Stimulated activated CD4-positive, alpha-beta T cell treated with anti-CD3 and anti-CD28 coated beads, Interleukin-4, amount 100 ng/mL, for 4 hours (primary cell): ENCODE measurements around the gene KIF5A.

Source experiments
- DNase-seq, 2 experiments: peaks; one replicate each; pipeline ENCODE4 v3.0.0-alpha.2; 2020

The KIF5A gene

DNA sequence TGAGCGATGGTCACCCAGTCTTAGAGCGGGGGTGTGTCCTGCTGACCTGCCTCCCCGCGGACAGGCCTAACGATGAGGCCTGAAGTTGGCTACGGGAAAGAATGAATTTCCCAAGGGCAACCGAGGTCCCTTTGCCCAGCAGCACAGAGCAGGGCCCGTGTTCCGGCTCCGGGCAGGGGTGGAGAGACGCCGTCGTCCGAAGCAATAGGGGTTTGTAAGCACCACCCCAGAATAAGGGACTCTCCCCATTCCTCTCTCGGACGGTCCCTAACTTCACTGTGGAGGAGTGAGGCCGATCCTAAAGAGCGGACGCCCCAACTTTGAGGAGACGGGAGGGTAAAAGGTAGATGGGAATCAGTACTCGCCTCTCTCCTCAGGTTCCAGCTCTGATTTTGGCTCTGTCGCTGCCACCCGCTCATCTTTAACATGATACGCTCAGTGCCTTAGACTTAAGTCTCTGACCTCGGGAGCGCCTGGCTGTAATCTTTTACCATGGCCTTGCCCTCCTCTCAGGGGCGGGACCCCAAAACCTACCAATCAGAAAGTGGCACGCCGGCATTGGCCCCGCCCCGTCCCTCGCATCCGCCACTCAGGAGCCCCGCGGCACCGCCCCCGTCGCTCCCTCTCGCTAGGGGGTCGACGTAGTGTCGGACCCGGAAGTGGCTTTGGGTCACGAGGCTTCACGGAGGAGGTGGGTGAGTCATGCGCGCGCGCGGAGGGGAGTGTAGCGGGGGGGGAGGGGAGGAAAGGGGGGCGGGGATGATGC is 29.6 kb upstream of the KIF5A start, which contains the start of gene DDIT3:
TSS of gene DDIT3 (minus strand) at position 462 of the 766 bp plus-strand sequence. CDS start 3,108 bp downstream, outside the sequence.
- DNase-seq = peak; percentile 99 to 100

DNA sequence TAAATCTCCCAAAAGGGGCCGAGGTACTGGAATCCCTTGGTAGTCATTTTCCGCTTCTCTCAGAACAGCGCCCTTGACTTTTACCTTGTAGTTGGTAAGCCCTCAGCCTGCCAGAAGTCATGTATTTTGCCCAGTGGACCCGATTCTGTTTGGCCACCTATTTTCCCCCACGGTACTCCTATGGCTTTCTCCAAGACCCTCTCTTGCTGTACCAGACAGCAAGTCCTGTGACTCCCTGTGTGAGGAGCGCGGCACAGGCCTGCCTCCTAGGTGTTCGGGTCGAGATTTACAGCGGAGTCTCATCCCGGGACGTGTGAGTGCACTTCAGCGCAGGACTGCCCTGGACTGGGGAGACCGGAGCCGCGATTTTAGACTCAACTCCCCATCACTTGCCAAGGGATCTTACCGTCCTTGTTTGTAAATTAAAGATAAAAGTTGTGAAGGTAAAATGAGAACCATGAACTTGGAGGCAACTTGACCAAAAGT is 28.3 kb upstream of the KIF5A start:
- no peak for DNase-seq

DNA sequence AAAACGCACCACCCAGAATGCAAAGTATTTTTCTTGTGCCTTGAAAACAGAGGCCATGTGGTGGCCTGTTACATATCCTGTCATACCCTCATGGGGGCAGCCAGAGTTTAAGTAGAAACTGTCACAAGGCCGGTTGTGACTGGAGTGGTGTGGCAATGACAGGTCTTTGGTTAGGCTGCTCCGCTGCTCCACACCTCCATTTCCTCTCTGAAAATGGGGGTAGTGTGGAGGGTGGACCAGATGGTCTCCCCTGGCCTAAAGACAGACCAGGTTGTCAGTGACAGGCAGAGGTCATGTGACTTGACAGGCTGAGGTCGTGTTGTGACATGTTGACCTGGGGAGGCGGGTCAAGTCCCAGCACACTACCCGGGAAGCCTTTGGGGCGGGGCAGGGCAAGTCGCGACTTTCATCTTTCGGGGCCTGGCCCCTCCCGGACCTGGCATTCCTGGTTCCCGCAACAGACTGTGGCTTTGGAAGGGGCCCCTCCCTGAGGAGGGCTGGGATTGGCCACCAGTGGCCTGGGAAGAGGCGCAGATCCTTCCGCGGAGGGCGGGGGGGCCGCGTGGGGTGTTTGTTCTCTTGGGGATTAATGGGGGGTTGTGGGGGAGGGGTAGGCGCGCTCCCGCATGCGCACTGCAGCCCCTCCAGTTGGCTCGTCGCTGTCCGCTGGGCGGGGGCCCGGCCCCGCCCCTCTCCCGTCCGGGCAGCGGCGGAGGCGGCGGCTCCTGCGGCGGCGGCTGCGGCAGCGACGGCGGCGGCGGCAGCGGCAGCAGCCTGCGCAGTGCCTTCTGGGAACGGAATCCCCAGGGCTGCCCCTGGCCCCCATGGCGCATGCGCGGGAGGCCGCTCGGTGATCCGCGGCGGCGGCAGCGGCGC is 27.6 kb upstream of the KIF5A start, which contains the start of gene MBD6:
TSS of gene MBD6 (plus strand) at position 814 of the 876 bp plus-strand sequence. CDS start 1,480 bp downstream, outside the sequence.
- peak; percentile 87 for DNase-seq

DNA sequence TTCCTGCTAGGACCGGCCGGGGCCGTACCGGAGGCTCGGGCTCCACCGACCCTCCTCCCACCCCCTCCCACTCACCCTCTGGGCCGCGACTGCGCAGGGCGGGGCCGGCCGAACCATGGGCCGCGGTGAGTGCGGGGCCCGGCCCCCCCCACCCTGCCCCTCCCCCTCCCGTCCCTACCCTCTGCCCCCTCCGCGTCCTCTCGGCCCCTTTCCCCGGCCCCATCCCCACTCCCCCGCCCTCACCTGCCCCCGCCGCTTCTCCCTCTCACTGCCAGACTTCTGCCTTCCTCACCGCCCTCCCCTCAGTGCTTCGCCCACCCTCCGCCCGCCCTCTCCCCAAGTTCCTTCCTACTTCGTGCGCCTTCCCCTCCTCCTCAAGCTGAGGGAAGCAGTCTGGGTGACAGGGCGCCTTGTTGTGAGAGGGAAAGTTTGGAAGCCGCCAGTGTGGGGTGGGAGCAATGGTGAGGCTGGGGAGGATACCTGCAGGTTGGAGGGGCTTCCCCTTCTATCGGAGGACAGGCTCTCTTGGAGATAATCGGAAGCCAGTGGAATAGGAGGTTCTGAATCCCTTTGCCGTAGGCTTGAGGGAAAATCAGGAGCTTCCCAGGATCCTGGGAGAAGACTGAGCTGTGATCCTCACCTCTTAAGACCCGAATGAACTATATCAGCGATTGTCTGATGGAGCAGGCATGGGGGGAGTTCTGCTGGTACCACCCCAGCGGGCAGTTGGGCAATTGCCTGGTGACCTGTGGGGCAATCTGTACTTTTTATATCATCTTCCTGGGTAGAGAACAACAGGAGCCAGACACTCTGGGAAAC is 26.7 kb upstream of the KIF5A start:
- DNase-seq = peak in 1 of 2 experiments; percentile 64

DNA sequence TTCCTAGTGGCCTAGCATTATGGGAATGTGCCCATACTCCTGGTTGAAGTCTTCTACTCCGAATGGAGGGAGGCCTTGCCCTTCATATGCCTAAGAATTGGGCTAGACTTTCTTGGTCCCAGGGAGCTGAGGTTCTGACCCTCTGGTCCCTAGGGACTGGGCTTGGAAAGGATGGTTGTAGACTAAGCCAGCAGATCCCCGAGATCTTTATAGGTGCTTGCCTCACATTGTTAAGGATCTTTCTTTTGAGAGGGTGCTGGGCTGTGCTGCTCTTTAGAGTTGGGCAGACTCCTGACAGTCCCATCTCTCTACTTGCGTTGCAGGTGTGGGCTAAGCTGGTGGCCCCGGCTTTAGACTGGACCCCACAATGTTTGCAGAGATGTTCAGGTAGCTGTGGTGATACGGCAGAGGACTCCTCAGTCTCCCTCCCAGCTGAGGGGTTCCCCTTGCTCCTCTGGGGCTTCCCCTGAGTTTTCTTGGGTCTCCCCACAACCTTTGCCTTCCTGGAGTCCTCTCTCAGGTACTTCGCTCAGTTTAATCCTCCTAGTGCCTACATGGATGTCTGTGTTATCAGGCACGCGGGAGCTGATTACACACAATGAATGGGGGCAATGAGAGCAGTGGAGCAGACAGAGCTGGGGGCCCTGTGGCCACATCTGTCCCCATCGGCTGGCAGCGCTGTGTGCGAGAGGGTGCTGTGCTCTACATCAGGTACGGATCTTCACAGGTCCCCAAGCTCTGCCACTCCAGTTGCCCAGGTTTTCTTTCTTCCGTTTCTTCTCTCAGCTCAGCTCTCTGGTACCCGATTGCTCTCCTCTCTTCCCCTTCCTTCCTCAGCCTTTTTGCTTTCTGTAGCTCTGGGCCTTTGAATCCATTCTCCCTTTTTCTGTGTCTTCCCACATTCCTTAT is 25.9 kb upstream of the KIF5A start:
- DNase-seq = no peak

DNA sequence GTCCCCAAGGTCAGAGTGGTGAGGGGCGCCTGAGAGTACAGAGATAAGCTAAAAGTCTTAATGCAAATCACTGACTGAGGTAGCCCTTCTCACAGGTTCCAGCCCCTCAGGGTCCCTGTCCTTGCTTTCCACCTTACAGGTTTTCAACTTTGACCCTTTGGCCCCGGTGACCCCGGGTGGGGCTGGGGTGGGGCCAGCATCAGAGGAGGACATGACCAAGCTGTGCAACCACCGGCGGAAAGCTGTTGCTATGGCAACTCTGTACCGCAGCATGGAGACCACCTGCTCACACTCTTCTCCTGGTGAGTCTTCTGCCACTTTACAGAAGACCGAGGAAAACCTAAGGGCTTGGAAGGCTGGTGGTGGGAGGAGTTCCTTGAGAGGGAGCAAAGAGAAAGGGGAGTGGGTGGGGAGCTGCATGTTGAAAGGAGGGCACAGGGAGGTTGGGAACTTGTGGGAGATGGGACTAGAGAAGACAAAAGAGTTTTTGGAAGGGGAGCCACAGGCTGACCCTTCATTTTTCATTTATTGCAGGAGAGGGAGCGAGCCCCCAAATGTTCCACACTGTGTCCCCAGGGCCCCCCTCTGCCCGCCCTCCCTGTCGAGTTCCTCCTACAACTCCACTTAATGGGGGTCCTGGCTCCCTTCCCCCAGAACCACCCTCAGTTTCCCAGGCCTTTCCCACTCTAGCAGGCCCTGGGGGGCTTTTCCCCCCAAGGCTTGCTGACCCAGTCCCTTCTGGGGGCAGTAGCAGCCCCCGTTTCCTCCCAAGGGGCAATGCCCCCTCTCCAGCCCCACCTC is 24.8 kb upstream of the KIF5A start:
- DNase-seq = no peak

DNA sequence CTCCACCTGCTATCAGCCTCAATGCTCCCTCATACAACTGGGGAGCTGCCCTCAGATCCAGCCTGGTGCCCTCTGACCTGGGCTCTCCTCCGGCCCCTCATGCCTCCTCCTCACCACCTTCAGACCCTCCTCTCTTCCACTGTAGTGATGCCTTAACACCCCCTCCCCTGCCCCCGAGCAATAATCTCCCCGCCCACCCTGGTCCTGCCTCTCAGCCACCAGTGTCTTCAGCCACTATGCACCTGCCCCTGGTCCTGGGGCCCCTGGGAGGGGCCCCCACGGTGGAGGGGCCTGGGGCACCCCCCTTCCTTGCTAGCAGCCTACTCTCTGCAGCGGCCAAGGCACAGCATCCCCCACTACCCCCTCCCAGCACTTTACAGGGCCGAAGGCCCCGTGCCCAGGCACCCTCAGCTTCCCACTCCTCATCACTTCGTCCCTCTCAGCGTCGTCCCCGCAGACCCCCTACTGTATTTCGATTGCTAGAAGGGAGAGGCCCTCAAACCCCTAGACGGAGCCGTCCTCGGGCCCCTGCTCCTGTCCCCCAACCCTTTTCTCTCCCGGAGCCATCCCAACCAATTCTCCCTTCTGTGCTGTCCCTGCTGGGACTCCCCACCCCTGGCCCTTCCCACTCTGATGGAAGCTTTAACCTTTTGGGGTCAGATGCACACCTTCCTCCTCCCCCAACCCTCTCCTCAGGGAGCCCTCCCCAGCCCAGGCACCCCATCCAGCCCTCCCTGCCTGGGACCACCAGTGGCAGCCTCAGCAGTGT is 24.0 kb upstream of the KIF5A start:
- DNase-seq = no peak

DNA sequence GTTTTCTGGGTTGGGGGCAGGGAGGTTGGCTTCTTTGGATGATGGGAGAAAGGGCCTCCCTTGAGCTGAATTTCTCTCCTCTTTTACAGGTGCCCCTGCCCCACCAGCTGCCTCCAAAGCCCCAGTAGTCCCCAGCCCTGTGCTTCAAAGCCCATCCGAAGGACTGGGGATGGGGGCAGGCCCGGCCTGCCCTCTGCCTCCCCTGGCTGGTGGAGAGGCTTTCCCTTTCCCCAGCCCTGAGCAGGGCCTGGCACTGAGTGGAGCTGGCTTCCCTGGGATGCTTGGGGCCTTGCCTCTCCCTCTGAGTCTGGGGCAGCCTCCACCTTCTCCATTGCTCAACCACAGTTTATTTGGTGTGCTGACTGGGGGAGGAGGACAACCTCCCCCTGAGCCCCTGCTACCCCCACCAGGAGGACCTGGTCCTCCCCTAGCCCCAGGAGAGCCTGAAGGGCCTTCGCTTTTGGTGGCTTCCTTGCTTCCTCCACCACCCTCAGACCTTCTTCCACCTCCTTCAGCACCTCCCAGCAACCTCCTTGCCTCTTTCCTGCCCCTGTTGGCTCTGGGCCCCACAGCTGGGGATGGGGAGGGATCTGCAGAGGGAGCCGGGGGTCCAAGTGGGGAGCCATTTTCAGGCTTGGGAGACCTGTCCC is 23.2 kb upstream of the KIF5A start:
- no peak for DNase-seq

DNA sequence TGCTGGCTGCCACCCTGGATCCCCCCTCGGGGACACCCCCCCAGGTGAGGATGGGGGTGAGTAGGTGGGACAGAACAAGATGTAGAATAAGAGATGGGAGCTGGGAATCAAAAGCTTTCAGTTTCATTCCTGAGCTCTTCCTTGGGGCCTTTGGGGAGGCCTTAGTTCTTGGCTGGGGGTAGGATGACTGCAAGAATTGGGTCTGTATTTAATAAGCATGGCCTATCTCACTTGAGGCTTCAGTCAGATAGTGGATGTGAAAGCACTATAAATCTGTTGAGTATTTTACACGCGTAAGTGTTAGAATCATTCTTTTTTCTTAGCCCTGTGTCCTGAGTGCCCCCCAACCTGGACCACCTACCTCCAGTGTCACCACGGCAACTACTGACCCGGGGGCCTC is 22.7 kb upstream of the KIF5A start:
- DNase-seq = no peak

DNA sequence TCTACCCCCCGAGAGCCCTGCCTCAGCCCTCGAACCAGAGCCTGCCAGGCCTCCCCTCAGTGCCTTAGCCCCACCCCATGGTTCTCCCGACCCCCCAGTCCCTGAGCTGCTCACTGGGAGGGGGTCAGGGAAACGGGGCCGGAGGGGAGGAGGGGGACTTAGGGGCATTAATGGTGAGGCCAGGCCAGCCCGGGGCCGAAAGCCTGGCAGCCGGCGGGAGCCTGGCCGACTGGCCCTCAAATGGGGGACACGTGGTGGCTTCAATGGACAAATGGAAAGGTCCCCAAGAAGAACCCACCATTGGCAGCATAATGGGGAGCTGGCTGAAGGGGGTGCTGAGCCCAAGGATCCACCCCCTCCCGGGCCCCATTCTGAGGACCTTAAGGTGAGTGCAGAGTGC is 21.7 kb upstream of the KIF5A start:
- no peak for DNase-seq

DNA sequence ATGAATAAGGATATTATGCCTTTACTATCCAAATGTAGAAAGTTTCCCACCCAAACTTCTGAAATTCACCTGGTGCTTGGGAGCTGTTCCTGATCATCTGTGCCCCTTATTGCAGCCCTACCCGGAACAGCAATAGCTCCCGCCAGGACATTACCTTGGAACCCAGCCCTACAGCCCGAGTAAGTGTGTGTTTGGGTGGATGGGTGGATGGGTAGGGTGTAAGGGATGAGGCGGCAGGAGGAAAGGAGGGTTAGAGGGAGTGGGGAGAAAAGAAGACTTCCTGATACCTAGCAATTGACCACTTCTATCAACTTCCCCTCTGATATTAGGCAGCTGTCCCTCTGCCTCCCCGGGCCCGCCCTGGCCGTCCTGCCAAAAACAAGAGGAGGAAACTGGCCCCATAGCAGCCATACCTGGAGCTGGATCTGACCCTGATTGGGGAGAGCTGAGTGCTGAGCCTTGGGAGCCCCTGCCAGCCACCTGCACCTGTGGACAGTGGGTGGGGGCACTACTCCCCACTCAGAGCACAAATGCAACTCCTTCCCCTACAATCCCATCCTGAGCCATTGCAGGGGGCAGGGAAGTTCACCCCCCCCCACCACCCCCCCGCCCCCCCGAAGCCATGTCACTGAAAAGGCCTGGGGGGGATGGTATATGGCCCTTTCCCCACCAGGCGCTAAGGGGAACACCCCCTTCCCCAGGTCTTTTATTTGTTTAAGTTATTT is 20.9 kb upstream of the KIF5A start:
- no peak for DNase-seq

DNA sequence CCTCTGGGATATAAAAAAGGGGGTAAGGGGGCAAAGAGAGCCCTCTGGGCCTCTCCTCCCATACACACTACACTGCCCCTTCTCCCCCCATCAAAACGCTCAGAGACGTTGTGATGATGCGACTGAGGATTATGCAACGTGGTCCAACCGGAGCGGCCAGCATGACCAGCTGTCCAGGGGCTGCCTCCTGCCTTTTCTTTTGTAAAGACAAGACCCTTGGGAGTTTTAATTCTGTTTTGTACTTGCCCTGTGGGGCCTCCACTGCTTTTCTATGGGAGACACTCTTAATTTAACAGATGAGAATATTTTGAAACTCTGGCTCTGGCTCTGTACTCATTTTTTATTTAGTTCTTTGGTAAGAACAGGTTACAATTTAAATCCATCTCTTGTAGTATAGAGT is 20.0 kb upstream of the KIF5A start:
- DNase-seq = no peak

DNA sequence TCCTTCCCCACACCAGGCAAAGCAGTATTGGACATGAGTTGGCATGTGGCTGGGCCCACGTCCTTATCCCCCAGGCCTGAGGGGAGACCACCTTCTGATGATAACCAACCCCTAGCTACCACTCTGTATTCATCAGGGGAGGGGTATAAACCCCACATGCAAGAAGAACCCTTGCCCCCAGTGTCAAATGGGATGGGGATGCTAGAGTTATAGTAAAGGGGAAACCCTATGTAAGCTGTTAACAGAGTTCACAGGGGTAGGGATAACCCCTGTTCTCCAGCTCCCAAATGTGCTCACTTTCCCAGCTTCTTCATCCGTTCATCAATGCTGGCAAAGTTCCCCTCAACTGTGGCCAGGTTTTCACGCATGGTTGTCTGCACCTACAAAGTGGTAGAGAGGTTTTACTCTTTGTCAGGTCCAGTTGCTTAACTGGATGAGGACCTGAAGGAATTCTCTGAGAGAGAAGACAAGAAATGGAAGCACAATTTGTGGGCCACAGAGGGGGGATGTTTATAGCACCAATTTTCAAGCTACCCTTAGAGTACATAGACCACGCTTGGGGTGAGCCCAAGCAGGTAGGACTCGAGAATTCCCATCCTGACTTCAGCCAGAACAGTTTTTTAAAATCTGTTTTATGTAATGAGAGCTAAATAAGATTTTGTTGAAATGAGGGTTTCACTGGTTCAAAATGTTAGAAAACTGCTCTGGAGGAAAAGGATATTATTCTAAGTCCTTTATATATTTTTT is 19.3 kb upstream of the KIF5A start:
- no peak for DNase-seq

DNA sequence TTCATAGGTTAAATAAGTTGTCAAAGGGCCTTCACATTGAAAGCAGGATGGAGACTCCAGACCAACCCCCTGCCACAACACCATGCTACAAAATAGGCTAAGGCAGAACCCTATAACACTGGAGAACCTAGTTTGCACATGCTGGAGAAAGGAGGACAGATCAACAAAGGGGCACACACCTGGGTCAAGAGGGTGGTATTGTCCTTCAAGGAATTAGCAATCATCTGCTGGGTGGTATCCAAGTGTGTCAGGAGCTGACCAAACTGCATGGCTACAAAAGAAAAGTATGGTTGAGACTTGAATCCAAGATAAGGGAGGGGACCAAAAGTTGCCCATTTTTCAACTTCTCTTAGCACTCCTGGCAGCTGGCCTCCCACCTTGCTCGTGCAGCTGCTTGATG is 18.0 kb upstream of the KIF5A start:
- no peak for DNase-seq

DNA sequence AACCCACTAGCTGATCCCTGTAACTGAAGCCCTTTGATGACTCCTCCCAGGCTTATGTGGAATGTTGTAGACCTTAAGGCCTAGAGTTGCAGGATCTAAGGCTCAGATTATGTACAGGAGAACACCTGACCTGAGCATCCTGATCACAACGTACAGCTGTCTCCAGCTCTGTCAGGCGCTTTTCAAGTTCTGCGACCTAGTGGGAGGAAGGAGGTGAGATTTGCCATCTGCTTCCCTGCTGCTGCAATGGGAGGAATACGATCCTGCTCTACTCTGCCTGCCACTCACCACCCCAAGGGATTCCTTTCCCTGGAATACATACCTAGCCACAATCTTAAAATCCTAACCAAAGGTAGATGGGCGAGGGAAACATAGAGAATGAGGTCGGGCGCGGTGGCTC is 16.7 kb upstream of the KIF5A start:
- no peak for DNase-seq

DNA sequence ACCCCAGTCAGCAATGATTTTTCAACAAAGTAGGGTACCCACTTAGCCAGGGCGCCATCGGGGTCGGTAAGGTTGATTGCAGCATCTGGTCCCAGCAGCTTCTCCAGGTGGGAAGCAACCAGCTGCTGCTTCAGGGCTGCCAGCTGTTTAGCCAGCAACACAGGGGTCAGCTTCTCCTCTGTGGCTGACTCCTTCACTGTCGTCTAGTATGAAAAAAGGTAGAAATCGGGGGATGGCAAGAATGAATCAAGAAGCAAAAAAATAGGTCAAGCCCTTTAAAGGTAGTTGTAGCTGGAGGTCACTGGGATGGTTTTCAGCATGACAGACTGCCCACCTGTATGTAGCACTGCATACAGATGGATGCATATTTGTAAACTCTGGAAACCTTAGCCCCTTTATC is 15.6 kb upstream of the KIF5A start:
- no peak for DNase-seq

DNA sequence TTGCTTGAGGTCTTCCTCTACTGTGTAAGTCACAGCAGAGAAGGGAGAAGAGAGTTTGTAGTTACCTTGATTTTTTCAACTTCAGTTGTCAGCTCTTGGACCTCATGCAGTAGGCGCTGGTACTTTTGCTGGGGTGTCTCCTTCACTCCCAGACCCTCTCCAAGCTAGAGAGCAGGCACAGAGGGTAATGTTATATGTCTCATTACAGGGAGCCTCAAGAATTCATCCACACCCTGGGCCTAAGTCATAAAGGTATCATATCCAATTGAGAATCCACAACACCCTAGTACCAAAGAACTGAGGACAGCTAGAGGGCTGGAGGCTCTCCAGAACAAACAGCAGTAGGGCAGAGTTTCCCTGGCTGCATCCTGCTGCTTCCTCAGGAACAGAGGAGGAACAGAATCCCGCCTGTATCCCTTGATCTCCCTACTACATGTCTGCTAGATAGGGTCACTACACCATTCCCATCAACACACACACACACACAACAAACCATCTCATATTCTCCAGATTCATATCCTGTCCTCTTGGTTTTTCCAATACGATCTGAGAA is 14.8 kb upstream of the KIF5A start:
- no peak for DNase-seq
